GM12878 (cell line): Measurements from ENCODE around the gene MASTL. TPM values are rescaled to one million over a fixed set of nuclear protein-coding genes. Genes with fewer than 3 reads are reported as not detected.

Source experiments
- ATAC-seq: fragments of 200-7000 bp; cut with Tn5 transposase; 3 replicates; pipeline ENCODE4 v1.9.1; 2020; ENCODE audit warnings: mild to moderate bottlenecking, moderate library complexity
- BruUV-seq: library from RNA; stranded (reverse); fragments of 400-500 nt; replicated peaks from 2 replicates; lab custom pipeline; 2021; lab: Mats Ljungman, UMichigan
- CTCF ChIA-PET: fragments of 300-600 bp; sonication (Branson Sonifier 250); formaldehyde crosslinking; extraction: SDS; loops from one replicate; lab custom pipeline; 2021; ENCODE audit warnings: inconsistent platforms; lab: Yijun Ruan, JAX
- POLR2A ChIA-PET: fragments of 350-600 bp; formaldehyde crosslinking; extraction: SDS; loops from one replicate; lab custom pipeline; 2021; ENCODE audit warnings: inconsistent platforms; lab: Charles Lee
- RAD21 ChIA-PET: fragments of 300-600 bp; sonication (Branson Sonifier 250); formaldehyde crosslinking; loops from one replicate; lab custom pipeline; 2023; ENCODE audit warnings: antibody characterized with exemption; ENCODE audit not compliant: unreplicated experiment; lab: Charles Lee
- SMC1A ChIA-PET: fragments of 300-600 bp; sonication (Branson Sonifier 250); formaldehyde crosslinking; loops from one replicate; lab custom pipeline; 2023; ENCODE audit not compliant: unreplicated experiment, uncharacterized antibody; lab: Charles Lee
- DNase-seq: peaks from one replicate; pipeline ENCODE4 v3.0.0-alpha.2; 2011; ENCODE audit warnings: low read depth, low spot score
- FAIRE-seq: peaks from 3 replicates; lab custom pipeline; 2011; peaks lifted over from hg19 to GRCh38; lab: Jason Lieb, UNC
- H2AFZ ChIP-seq: 2 replicates; pipeline ENCODE4 v1.6.0; 2011; ENCODE audit warnings: low read depth, low read length, control low read depth; ENCODE audit not compliant: control insufficient read depth
- H3K27ac ChIP-seq: 2 replicates; pipeline ENCODE4 v1.5.1; 2011; ENCODE audit warnings: control low read depth; ENCODE audit not compliant: control insufficient read depth, insufficient read depth
- H3K27me3 ChIP-seq, 2 experiments: replicated peaks in 1 of 2; 2 replicates each; pipeline versions ENCODE4 v1.6.0 to v1.6.1; 2011; ENCODE audit warnings: low read length in 1 of 2; ENCODE audit not compliant: control insufficient read depth in 2 of 2, insufficient read depth in 2 of 2
- H3K36me3 ChIP-seq, 2 experiments: 2 replicates each; pipeline ENCODE4 v1.5.1; 2011; ENCODE audit warnings: low read length in 1 of 2; ENCODE audit not compliant: control insufficient read depth in 2 of 2, insufficient read depth in 2 of 2
- H3K4me1 ChIP-seq: 2 replicates; pipeline ENCODE4 v1.6.1; 2011; ENCODE audit warnings: mild to moderate bottlenecking, low read length, moderate library complexity, mixed read lengths; ENCODE audit not compliant: control insufficient read depth, insufficient read depth
- H3K4me2 ChIP-seq: 2 replicates; pipeline ENCODE4 v1.6.0; 2011; ENCODE audit warnings: control low read depth; ENCODE audit not compliant: control insufficient read depth, insufficient read depth
- H3K4me3 ChIP-seq: fragments of 200-600 bp; sonication (generic); 2 replicates; pipeline ENCODE4 v1.5.1; 2016
- H3K79me2 ChIP-seq: 2 replicates; pipeline ENCODE4 v1.6.0; 2011; ENCODE audit warnings: low read length; ENCODE audit not compliant: control insufficient read depth, insufficient read depth
- H3K9ac ChIP-seq: 2 replicates; pipeline ENCODE4 v1.8.0; 2011; ENCODE audit warnings: low read length, control low read depth, mixed read lengths; ENCODE audit not compliant: control insufficient read depth, insufficient read depth
- H3K9me3 ChIP-seq: replicated peaks from 3 replicates; pipeline ENCODE4 v1.5.1; 2011; ENCODE audit warnings: mild to moderate bottlenecking, low read length; ENCODE audit not compliant: control insufficient read depth, insufficient read depth
- H4K20me1 ChIP-seq: 2 replicates; pipeline ENCODE4 v1.6.0; 2011; ENCODE audit not compliant: control insufficient read depth, insufficient read depth
- IKZF2 ChIP-seq, 2 experiments: fragments of 450-650 bp; IDR thresholded peaks; 2 replicates each; pipeline ENCODE4 v1.6.1; 2017; ENCODE audit warnings: mild to moderate bottlenecking in 2 of 2, moderate library complexity in 2 of 2
- SRF ChIP-seq, 2 experiments: IDR thresholded peaks; 2 replicates each; pipeline ENCODE4 v1.6.1; 2011; ENCODE audit warnings: low read depth in 2 of 2, low read length in 2 of 2, mild to moderate bottlenecking in 1 of 2, moderate library complexity in 1 of 2
- WGBS: methylation state at CpG from one replicate; pipeline ENCODE4 v1.1.6; 2016; ENCODE audit warnings: low lambda C conversion rate; ENCODE audit not compliant: insufficient replicate concordance, insufficient coverage; ENCODE audit errors: missing lambda C conversion rate; 5-methylcytosine and 5-hydroxymethylcytosine counted together
- in situ Hi-C: fragments of 300-500 bp; cut with MboI; formaldehyde crosslinking; loops from 9 replicates; pipeline ENCODE4 v1.14.3; 2018; ENCODE audit warnings: mixed read lengths
- intact Hi-C: fragments of 100-400 bp; cut with micrococcal nuclease; formaldehyde crosslinking; loops from one replicate; pipeline ENCODE4 v1.14.2; 2022; ENCODE audit not compliant: unreplicated experiment
- polyA plus RNA-seq, 11 experiments: library from polyadenylated mRNA; depleted of rRNA in 4 of 11; unstranded in 6 of 11; stranded (reverse) in 5 of 11; fragments of >200 nt; fragmentation: Nextera tagmentation in 4 of 11; fragmentation: Illumina TruSeq in 1 of 11; extraction: Ambion mirVana in 4 of 11; extraction: Trizol in 1 of 11; gene quantifications; 1 replicate in 1 of 11; 2 replicates in 10 of 11; pipeline versions ENCODE4 v1.2.1 to v1.2.3, GENCODE V29; 2011 to 2016; ENCODE audit warnings: inconsistent platforms in 2 of 11, missing spikeins in 2 of 11, low read depth in 1 of 11
- total RNA-seq, 4 experiments: library from RNA; depleted of rRNA in 3 of 4; stranded (reverse); fragments of >200 nt in 3 of 4; fragmentation: Illumina TruSeq in 1 of 4; extraction: Trizol in 1 of 4; gene quantifications; 2 replicates each; pipeline versions ENCODE4 v1.2.1 to v1.2.3, GENCODE V29; 2013 to 2021
- TF ChIP-seq, protein P1 (sequence below): IDR thresholded peaks from 2 replicates; pipeline ENCODE4 v1.6.1; 2011; ENCODE audit warnings: low read depth, low read length, improper control_type of control experiment, borderline replicate concordance
- TF ChIP-seq, protein P2 (sequence below): fragments of 450-650 bp; IDR thresholded peaks from 2 replicates; pipeline ENCODE4 v1.6.1; 2014; ENCODE audit warnings: mild to moderate bottlenecking

The MASTL gene
- total and polyA plus RNA-seq, 10 of the 15 experiments (the other 5 are each of a cell fraction or from before 2014, with no cell fraction given): 7.1 to 36.9 (median 21.3) TPM

DNA sequence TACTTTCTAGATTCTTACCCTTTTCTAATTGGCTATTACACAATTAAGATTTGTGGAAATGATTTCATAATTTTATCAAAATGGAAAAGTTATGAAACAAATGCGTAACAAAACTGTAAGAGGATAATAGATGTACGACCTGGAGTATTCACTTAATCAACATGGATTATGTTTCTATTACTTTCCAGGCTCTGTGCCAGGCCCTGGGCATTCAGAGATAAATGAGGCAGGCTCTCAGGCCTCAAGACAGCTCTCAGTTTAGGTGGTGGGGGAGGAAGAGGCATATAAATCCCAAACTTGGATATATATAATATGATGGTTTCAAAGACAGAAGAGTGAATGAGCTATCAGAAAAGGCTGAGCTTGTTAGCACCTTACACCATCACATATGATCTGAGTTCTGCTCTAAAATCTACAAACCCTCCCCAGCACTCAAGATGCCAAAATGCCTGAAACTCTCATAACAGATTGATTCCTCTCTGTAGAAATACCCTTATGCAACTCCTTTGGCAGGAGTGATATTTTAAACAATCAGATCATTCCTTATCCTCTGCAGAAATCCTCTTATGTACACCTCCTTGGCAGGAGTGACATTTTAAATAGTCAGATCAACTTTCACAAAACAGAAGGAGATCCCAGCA, 42.9 kb downstream of the MASTL start (continued):
- TF ChIP-seq IKZF2 (IDR thresholded peaks at IDR 0.05): no peak
- TF ChIP-seq, protein P1, sequence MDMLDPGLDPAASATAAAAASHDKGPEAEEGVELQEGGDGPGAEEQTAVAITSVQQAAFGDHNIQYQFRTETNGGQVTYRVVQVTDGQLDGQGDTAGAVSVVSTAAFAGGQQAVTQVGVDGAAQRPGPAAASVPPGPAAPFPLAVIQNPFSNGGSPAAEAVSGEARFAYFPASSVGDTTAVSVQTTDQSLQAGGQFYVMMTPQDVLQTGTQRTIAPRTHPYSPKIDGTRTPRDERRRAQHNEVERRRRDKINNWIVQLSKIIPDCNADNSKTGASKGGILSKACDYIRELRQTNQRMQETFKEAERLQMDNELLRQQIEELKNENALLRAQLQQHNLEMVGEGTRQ: no peak

DNA sequence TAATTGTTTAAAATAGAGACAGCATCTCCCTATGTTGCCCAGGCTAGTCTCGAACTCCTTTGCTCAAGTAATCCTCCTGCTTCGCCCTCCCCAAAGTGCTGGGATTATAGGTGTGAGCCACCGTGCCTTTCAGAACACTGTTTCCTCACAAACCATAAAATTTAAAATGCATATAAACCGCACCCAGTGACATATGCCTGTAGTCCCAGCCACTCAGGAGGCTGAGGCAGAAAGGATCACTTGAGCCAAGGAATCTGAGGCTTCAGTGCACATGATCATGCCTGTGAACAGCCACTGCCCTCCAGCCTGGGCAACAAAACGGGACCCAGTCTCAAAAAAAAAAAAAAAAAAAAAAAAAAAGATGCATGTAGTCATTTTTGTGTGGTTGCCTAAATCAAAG, 48.7 kb downstream of the MASTL start:
- ATAC-seq (no peak), DNase-seq (no peak), FAIRE-seq (no peak)
- Histone ChIP-seq H3K36me3 (peaks cover 2 to 4% of the 10 kb centered on the region in 2 experiments), H3K27ac (no peak overlapping the region), H3K4me2 (no peak overlapping the region), H2AFZ (no peak overlapping the region), H3K9me3 (no peaks in the 10 kb centered on the region), H3K4me3 (no peak overlapping the region), H4K20me1 (no peaks in the 10 kb centered on the region), H3K79me2 (no peaks in the 10 kb centered on the region), H3K27me3 (no peaks in the 10 kb centered on the region), H3K4me1 (no peaks in the 10 kb centered on the region), H3K9ac (no peak overlapping the region)
- RAD21 ChIA-PET: no interaction called here
- CTCF ChIA-PET: no interaction called here
- SMC1A ChIA-PET: no interaction called here
- intact Hi-C loops: no loop called here
- POLR2A ChIA-PET: no interaction called here
- no TSS peak for BruUV-seq
- WGBS: 94% methylated on average over 5 of the region's 5 CpGs
- in situ Hi-C loops: no loop called here
- TF ChIP-seq, protein P2, sequence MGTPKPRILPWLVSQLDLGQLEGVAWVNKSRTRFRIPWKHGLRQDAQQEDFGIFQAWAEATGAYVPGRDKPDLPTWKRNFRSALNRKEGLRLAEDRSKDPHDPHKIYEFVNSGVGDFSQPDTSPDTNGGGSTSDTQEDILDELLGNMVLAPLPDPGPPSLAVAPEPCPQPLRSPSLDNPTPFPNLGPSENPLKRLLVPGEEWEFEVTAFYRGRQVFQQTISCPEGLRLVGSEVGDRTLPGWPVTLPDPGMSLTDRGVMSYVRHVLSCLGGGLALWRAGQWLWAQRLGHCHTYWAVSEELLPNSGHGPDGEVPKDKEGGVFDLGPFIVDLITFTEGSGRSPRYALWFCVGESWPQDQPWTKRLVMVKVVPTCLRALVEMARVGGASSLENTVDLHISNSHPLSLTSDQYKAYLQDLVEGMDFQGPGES: no peak
- no peak for TF ChIP-seq SRF (IDR thresholded peaks at IDR 0.05; ENCODE audit: low read depth in 2 of 2, low read length in 2 of 2)
